NCI-H2171 treated with DMSO at 0.1 percent for 48 hours (cell line): ENCODE results near the gene GABRB2.
A peak's percentile ranks its signal among the peaks of the same experiment; 100 is the strongest.
"Not testable (repeated sequence)": the region's sequence is repeated elsewhere in the genome, so short reads cannot be mapped to it uniquely, and the experiment has no call there.

Experiments
- DNase-seq: peaks from one replicate; lab custom pipeline; 2025; lab: John Stamatoyannopoulos, UW

GABRB2 gene

DNA sequence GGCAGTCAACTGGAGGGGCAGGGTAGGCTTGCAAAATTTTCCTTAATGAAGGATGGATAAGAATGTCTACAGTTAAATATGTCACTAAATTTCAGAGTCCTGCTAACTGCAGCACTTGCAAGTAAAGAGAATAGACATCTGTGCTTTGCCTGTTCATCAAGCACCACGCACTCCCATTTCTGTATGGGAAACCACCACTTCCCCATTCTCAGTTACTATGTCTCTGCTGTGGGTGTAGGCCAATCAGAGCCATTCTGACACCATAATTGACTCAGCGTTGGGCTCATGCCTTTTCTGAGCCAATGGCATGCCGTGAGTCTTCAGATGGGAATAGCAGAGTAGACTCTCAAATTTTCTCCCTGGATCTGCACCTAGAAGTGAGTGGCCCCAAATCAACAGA is 247.5 kb downstream of the GABRB2 start:
- no peak for DNase-seq

DNA sequence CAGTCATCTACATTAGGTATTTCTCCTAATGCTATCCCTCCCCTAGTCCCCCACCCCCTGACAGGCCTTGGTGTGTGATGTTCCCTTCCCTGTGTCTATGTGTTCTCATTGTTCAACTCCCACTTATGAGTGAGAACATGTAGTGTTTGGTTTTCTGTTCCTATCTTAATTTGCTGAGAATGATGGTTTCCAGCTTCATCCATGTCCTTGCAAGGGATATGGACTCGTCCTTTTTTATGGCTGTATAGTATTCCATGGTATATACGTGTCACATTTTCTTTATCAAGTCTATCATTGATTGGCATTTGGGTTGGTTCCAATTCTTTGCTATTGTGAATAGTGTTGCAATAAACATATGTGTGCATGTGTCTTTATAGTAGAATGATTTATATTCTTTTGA is 249.1 kb downstream of the GABRB2 start:
- DNase-seq = not testable (repeated sequence)

DNA sequence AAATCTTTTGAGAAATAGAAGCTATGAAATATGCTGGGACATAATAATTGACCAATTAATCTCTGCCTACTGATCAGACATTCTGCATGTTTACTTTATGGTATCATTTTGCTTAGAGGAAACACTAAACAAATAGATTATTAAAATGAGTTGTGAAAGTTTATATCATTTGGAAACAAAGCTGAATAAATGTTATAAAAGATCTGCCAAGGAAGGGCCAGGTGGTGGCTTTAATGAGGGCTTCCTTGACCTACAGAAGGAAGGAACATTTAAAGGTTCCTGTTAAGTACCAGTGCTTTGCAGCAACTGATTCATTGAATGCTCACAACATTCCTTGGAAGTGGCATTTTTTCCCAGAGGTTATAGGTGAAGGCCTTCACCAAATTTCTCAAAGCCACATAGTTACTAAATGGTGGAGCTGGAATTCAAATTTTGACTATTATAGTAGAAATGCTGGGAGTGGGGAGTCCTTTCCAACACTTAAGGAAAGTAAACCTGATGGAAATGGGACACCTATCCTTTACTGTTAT is 250.7 kb downstream of the GABRB2 start:
- DNase-seq = no peak

GRCh38 chr5:161288071-161288470 is 258.5 kb downstream of the GABRB2 start:
- DNase-seq = no peak

DNA sequence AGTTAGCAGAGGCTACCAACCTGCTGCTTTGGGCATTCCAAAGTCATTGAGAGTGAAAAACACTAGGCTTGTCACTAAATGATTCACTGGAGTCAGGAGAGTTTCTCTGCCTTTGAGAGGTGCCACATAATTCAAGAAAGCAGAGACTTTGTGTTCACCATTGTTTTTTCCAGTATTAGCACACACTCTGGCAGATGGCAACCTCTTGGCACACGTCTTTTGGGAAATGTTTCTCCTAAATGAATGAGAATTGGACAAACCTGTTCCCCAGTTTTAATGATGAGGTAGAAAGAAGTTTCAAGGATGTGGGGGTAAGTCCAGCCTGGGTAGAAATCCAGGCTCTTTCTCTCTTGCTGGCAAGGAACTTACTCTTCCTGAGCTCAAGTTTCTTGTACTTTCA is 259.1 kb downstream of the GABRB2 start:
- DNase-seq = peak; percentile 27

DNA sequence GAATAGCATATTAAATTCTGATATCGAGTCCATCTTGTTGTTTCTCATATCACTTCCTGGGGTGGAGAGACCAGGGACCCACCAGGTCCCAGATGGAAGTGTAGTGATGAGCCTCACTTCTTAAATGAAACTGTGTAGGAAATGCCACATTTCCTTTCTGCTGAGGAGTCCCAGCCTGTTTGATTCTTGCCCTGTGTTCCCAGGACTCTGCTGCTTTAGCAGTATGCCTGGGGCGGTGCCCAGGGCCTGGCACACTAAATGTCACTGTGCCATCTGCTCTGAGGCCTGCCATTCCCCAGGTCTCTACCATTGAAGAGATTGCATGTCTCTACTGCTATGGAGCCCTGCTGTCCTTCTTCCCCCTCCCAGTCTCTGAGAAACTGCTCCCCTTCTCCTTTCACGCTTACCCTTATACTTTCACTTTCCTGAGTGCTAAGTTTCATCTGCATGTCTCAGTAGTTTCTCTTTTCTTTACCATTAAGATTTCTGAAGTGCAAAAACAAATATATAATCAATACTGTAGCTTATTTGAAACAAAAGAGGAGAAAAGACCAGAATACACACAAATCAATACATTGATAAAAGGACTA is 260.4 kb downstream of the GABRB2 start:
- no peak for DNase-seq

GRCh38 chr5:161284445-161284844 is 262.1 kb downstream of the GABRB2 start:
- DNase-seq = no peak

- no peak for DNase-seq
Measured at GRCh38 chr5:161283296-161283695, 263.2 kb downstream of the GABRB2 start.

DNA sequence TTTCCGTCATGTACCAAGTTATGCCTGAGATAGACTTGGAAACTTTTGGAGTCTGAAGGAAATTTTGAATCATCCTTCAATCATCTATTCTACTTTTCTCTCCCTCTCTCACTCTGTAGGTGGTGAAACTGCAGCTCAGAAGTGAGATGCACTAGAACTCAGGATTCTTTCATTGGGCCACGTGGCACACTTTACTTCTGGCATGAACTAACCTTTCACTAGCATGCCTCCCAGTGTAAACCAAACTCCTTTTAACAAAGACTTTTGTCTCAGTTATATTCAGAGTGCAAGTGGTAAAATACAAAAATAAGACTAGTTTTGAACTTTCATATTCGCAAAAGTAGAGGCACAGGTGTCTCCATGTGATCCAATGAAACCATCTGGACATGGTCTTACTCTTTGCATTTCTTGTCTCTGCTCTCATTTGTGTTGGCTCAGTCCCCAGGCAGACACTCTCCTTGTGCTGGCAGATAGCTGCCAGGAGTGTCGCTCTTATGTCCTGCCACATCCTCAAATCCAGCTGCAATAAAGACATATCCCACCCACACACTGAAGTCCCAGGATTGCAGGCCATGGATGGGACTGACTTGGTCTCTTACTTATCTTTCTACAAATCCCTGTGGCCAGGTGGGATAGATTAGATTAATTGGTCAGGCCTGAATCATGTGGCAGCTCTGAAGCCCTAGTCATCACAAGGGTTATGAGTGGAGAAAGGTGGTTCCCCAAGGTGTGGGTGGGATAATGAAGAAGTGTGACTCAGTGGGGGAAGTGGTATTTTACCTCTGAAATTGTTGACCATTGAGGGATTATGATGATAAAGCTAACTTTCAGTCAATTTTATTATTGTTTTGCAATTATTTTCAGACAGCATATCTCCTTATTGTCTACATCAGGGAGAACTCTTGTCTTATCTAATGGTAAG is 267.5 kb downstream of the GABRB2 start:
- DNase-seq = no peak

- no peak for DNase-seq
Measured at GRCh38 chr5:161277011-161277410, 269.5 kb downstream of the GABRB2 start.

DNA sequence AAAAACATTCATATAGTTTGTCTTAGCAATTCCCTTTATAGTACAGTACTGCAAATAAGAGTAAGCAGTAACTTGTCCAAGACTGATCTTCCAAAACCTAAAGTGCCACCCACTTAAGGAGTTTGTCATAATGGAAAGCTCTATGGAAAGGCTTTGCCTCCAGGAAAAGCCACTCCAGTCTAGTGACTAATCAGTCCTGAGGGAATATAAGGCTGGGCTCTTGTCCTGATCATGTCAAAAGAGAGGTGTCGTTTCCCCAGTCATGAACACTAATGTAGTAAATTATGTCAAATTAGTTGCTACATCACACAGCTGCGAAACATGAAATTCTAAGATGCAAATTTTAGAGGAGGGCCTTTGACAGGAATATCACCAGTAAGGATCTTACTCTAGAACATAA is 271.6 kb downstream of the GABRB2 start:
- DNase-seq = no peak

- no peak for DNase-seq
Measured at GRCh38 chr5:161273410-161273809, 273.1 kb downstream of the GABRB2 start.

DNA sequence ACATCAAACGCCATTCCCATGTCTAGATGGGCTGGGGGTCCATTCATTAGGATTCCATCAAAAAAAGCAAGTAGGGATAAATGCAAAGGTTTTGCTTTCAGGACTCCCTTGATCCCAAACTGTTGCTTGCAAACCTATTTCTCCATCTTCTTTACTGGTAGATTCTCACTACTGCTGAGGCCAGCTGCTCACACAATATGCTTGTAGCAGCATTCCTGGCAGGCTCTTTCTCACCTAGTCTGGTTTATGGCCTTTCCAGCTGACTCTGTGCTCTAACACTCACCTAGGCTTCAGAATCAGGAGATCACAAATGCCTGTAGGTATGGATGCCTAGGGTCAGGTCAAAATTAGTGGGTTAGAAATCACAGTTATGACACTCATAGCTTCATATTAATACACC is 274.7 kb downstream of the GABRB2 start:
- no peak for DNase-seq

- no peak for DNase-seq
Measured at GRCh38 chr5:161269125-161269524, 277.4 kb downstream of the GABRB2 start.

- DNase-seq = no peak
Measured at GRCh38 chr5:161266954-161267353, 279.6 kb downstream of the GABRB2 start.

- DNase-seq = no peak
Measured at GRCh38 chr5:161265006-161265405, 281.5 kb downstream of the GABRB2 start.

DNA sequence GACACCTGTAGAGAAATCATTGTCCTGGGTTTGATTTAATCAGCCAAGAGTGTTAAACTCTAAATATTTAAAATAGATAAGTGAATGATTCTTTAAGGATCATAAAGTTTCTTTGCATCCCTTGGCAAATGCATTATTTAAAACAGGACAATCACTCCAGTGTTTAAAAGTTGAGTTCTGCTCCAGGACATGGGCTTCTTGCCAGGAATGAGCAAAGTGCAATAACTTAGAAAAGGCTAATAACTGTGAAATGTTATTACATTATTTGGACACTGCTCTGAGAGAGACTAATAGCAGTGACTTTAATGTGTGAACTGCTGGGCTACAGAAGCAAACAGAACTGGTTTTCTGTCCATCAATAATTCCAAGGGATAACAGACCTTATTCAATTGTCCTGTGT is 283.3 kb downstream of the GABRB2 start:
- no peak for DNase-seq

DNA sequence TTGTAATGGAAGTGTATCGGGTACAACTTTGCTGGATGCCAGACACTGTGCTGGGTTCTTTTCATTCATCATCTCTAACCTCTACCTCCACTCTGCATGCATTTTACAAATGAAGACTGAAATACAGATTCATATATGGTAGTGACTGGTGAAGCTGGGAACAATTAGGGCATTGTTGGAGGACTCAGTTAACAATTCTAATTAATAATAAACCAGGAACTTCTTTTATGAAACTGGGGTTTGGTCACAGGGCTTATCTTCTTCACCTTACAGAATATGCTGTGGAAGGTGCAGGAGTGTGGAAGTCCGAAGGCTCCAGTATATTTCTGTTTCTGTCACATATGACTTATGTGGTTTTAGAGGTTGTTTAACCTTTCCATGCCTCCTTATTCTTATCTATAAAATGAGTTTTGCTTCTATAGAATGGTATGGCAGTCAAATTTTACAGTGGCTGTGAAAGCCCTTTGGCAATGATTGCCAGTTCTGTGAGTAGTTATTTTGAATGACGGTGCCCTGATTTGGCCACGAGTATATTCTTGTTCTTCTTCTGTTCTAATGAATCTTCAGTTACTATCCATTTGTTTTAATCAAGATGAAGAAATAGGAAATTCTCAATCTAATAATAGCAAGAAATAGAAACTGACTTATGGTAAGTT is 284.7 kb downstream of the GABRB2 start:
- DNase-seq = no peak

DNA sequence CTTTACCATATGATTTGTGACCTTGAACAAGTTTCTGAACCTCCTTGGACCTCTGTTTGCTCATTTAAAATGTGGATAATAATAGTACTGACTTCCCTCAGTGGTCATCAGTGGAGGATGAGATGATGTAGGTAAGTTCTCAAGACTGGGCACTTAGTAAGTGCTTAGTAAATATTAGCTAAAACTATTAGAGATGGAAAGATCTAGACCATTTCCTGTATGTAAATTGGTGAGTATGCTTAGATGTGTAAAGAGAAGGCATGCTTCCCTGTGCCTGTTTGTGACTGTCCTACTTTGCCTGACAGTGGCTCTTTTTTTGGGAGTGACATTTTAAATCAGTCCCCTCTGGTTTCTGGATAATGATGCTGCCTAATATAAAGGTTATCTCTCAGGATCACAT is 288.1 kb downstream of the GABRB2 start:
- DNase-seq = no peak

GRCh38 chr5:161256957-161257356 is 289.6 kb downstream of the GABRB2 start:
- DNase-seq = no peak

GRCh38 chr5:161252955-161253354 is 293.6 kb downstream of the GABRB2 start:
- not testable (repeated sequence) for DNase-seq

- DNase-seq = no peak
Measured at GRCh38 chr5:161246749-161247148, 299.8 kb downstream of the GABRB2 start.

GRCh38 chr5:161245846-161246245 is 300.7 kb downstream of the GABRB2 start:
- not testable (repeated sequence) for DNase-seq
